ENCODE data around the gene PRKN.

DNA sequence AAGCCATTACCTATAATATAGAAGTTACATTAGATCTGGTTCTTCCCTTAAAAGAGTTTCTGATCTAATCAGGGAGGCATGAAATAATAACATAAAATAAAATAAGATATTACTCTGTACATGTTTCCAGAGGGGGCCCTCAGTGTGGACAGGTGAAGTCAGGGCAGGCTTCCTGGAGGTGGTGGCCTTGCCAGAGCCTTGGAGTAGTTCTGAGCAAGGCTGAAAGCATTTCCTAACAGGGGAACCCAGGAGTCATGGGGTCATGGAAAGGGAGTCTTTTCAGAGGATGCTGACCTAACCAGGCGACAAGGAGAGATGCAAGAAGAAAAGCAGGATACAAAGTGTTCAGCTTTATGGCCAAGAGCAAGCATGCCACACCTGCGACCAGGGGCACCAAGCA is 982.4 kb downstream of the PRKN start:
- TF ChIP-seq, protein P1, sequence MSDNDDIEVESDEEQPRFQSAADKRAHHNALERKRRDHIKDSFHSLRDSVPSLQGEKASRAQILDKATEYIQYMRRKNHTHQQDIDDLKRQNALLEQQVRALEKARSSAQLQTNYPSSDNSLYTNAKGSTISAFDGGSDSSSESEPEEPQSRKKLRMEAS (IDR thresholded peaks at IDR 0.05; ENCODE audit: insufficient read depth, insufficient read length), result no peak
- TF ChIP-seq EZH2 (IDR thresholded peaks at IDR 0.05; ENCODE audit: borderline replicate concordance, low read depth, low read length, severe bottlenecking) (no peak), POLR2A (IDR thresholded peaks at IDR 0.05; ENCODE audit: low read depth, low read length) (no peak), POLR2AphosphoS5 (IDR thresholded peaks at IDR 0.05; ENCODE audit: insufficient read depth, low read depth, low read length) (no peak), GATA2 (IDR thresholded peaks at IDR 0.05; ENCODE audit: insufficient read depth, insufficient read length, low read depth, low read length) (no peak), MYC (IDR thresholded peaks at IDR 0.05; ENCODE audit: low read depth, low read length) (no peak), FOS (IDR thresholded peaks at IDR 0.05; ENCODE audit: borderline replicate concordance, insufficient read depth, low read length) (no peak), JUN (IDR thresholded peaks at IDR 0.05; ENCODE audit: borderline replicate concordance, insufficient read depth, insufficient read length, low read depth) (no peak)
- TF ChIP-seq, protein P2, sequence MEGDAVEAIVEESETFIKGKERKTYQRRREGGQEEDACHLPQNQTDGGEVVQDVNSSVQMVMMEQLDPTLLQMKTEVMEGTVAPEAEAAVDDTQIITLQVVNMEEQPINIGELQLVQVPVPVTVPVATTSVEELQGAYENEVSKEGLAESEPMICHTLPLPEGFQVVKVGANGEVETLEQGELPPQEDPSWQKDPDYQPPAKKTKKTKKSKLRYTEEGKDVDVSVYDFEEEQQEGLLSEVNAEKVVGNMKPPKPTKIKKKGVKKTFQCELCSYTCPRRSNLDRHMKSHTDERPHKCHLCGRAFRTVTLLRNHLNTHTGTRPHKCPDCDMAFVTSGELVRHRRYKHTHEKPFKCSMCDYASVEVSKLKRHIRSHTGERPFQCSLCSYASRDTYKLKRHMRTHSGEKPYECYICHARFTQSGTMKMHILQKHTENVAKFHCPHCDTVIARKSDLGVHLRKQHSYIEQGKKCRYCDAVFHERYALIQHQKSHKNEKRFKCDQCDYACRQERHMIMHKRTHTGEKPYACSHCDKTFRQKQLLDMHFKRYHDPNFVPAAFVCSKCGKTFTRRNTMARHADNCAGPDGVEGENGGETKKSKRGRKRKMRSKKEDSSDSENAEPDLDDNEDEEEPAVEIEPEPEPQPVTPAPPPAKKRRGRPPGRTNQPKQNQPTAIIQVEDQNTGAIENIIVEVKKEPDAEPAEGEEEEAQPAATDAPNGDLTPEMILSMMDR (IDR thresholded peaks at IDR 0.05; ENCODE audit: extremely low read depth in 1 of 2, insufficient read depth in 1 of 2, low read depth in 1 of 2, low read length in 2 of 2), result no peak

Data from endothelial cell of umbilical vein (primary cell).